Activated naive CD8-positive, alpha-beta T cell (primary cell): ENCODE results near the gene FKRP.
"Not testable (repeated sequence)": the region's sequence is repeated elsewhere in the genome, so short reads cannot be mapped to it uniquely, and the experiment has no call there.

Experiments
- H3K27ac Mint-ChIP-seq: one replicate; pipeline ENCODE4 v1.8.0; 2021; ENCODE audit warnings: mixed read lengths
- H3K27me3 Mint-ChIP-seq: one replicate; pipeline ENCODE4 v1.8.0; 2021; ENCODE audit warnings: mixed read lengths
- H3K36me3 Mint-ChIP-seq: one replicate; pipeline ENCODE4 v1.8.0; 2021; ENCODE audit warnings: mixed read lengths
- H3K4me1 Mint-ChIP-seq: one replicate; pipeline ENCODE4 v1.8.0; 2021; ENCODE audit warnings: low read depth, mixed read lengths
- H3K4me3 Mint-ChIP-seq: one replicate; pipeline ENCODE4 v1.8.0; 2021; ENCODE audit warnings: mild to moderate bottlenecking, mixed read lengths
- H3K9me3 Mint-ChIP-seq: one replicate; pipeline ENCODE4 v1.8.0; 2021; ENCODE audit warnings: low read depth, mixed read lengths

Gene FKRP

GRCh38 chr19:46755853-46756543, 10.1 kb downstream of the FKRP start:
- H3K27ac Mint-ChIP-seq = no peak overlapping the region
- H3K4me1 Mint-ChIP-seq = peaks cover 7% of the 10 kb centered on the region
- no peaks in the 10 kb centered on the region for H3K9me3 Mint-ChIP-seq
- no peak overlapping the region for H3K4me3 Mint-ChIP-seq
- peaks cover 2% of the 10 kb centered on the region for H3K36me3 Mint-ChIP-seq
- H3K27me3 Mint-ChIP-seq = no peaks in the 10 kb centered on the region

DNA sequence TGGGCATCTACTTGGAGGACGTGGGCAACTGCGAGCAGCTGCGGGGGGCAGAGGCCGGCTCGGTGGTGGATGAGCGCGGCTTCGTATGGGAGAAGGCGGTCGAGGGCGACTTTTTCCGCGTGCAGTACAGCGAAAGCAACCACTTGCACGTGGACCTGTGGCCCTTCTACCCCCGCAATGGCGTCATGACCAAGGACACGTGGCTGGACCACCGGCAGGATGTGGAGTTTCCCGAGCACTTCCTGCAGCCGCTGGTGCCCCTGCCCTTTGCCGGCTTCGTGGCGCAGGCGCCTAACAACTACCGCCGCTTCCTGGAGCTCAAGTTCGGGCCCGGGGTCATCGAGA, 10.7 kb downstream of the FKRP start:
- H3K27ac Mint-ChIP-seq = no peak overlapping the region
- H3K36me3 Mint-ChIP-seq = peaks cover 2% of the 10 kb centered on the region
- no peak overlapping the region for H3K4me3 Mint-ChIP-seq
- H3K27me3 Mint-ChIP-seq = no peaks in the 10 kb centered on the region
- no peaks in the 10 kb centered on the region for H3K9me3 Mint-ChIP-seq
- peaks cover 7% of the 10 kb centered on the region for H3K4me1 Mint-ChIP-seq

DNA sequence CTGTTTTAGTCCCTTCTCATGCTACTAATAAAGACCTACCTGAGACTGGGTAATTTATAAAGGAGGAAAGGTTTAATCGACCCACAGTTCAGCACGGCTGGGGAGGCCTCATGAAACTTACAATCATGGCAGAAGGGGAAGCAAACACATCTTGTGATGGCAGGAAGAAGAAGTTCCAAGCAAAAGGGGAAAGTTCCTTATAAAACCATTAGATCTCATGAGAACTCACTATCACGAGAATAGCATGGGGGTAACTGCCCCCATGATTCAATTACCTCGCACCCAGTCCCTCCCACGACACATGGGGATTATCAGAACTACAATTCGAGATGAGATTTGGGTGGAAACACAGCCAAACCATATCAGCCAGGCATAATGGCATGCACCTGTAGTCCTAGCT, 13.3 kb downstream of the FKRP start:
- H3K27me3 Mint-ChIP-seq = no peaks in the 10 kb centered on the region
- H3K27ac Mint-ChIP-seq = no peak overlapping the region

GRCh38 chr19:46759817-46760333, 14.0 kb downstream of the FKRP start:
- no peaks in the 10 kb centered on the region for H3K36me3 Mint-ChIP-seq
- H3K27ac Mint-ChIP-seq = no peak overlapping the region
- no peak overlapping the region for H3K4me3 Mint-ChIP-seq
- no peaks in the 10 kb centered on the region for H3K9me3 Mint-ChIP-seq
- no peaks in the 10 kb centered on the region for H3K27me3 Mint-ChIP-seq
- peaks cover 1% of the 10 kb centered on the region for H3K4me1 Mint-ChIP-seq

More for the DNA sequence above, 13.3 kb downstream of the FKRP start:
- no peaks in the 10 kb centered on the region for H3K36me3 Mint-ChIP-seq
- no peaks in the 10 kb centered on the region for H3K9me3 Mint-ChIP-seq
- H3K4me3 Mint-ChIP-seq = no peak overlapping the region
- H3K4me1 Mint-ChIP-seq = peaks cover 1% of the 10 kb centered on the region

- Mint-ChIP-seq H3K9me3 (no peaks in the 10 kb centered on the region), H3K36me3 (no peaks in the 10 kb centered on the region), H3K27ac (no peak overlapping the region), H3K4me1 (peaks cover 1% of the 10 kb centered on the region), H3K4me3 (no peak overlapping the region), H3K27me3 (no peaks in the 10 kb centered on the region)
Measured at GRCh38 chr19:46760363-46760762, 14.5 kb downstream of the FKRP start.

DNA sequence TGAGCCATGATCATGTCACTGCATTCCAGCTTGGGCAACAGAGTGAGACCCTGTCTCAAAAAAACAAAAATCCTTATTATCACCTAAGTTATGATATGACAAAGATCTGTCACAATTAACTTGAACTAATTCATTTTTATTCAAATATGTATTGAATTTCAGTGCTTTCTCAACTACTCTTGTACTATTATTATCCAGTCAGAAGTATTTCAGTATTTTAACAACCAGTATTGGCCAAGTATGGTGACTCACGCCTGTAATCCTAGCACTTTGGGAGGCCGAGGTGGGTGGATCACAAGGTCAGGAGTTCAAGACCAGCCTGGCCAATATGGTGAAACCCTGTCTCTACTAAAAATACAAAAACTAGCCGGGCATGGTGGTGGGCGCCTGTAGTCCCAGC, 15.0 kb downstream of the FKRP start:
- not testable (repeated sequence) for H3K27me3 Mint-ChIP-seq, H3K9me3 Mint-ChIP-seq, H3K4me3 Mint-ChIP-seq, H3K4me1 Mint-ChIP-seq, H3K36me3 Mint-ChIP-seq, H3K27ac Mint-ChIP-seq

DNA sequence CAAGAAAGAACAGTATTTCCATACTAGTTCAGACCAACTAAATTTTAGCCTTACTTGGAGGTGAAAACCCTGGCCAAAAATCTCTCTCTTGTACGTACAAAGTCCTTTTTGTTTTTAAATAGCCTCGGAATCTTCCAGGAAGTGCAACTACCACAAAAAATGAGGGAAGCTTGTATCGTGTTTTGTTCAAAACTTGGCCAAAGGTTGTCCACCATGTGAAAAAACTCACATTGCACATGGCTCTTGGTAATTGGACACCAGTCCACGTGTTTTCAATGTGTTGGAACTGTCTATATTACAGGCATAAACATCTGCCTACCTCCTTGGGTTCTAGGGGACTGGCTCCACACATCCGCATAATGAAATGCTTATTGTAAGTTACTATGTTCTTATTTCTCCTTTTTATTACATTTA, 15.6 kb downstream of the FKRP start:
- Mint-ChIP-seq H3K36me3 (no peaks in the 10 kb centered on the region), H3K27ac (no peak overlapping the region), H3K4me3 (no peak overlapping the region)

GRCh38 chr19:46762245-46762890, 16.5 kb downstream of the FKRP start:
- Mint-ChIP-seq H3K4me3 (no peak overlapping the region), H3K36me3 (no peaks in the 10 kb centered on the region), H3K9me3 (no peaks in the 10 kb centered on the region), H3K27me3 (no peaks in the 10 kb centered on the region), H3K4me1 (peaks cover 4% of the 10 kb centered on the region), H3K27ac (no peak overlapping the region)

More for the DNA sequence above, 15.6 kb downstream of the FKRP start:
- no peaks in the 10 kb centered on the region for H3K9me3 Mint-ChIP-seq
- H3K27me3 Mint-ChIP-seq = no peaks in the 10 kb centered on the region
- peaks cover 1% of the 10 kb centered on the region for H3K4me1 Mint-ChIP-seq

DNA sequence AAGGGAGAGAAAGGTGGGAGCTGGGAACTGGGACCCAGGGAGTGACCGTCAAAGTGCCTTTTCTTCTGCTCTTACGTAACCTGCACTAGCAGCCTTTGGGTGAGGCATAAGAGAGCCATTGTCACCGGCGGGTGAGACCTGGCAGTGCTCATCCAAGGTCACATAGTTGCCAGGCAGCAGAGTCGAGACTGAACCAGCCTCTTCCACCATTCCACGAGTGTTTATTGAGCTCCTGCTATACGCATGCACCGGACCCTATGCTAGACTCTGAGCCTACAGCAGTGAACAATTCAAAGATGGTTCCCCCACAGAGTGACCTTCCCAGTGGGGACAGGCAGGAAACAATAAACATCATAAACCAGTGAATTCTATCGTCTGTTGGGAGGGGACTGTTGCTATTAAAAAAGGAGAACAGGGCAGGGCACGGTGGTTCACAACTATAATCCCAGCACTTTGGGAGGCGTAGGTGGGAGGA, 19.0 kb downstream of the FKRP start:
- Mint-ChIP-seq H3K36me3 (no peaks in the 10 kb centered on the region), H3K4me3 (no peak overlapping the region), H3K27me3 (no peaks in the 10 kb centered on the region)

DNA sequence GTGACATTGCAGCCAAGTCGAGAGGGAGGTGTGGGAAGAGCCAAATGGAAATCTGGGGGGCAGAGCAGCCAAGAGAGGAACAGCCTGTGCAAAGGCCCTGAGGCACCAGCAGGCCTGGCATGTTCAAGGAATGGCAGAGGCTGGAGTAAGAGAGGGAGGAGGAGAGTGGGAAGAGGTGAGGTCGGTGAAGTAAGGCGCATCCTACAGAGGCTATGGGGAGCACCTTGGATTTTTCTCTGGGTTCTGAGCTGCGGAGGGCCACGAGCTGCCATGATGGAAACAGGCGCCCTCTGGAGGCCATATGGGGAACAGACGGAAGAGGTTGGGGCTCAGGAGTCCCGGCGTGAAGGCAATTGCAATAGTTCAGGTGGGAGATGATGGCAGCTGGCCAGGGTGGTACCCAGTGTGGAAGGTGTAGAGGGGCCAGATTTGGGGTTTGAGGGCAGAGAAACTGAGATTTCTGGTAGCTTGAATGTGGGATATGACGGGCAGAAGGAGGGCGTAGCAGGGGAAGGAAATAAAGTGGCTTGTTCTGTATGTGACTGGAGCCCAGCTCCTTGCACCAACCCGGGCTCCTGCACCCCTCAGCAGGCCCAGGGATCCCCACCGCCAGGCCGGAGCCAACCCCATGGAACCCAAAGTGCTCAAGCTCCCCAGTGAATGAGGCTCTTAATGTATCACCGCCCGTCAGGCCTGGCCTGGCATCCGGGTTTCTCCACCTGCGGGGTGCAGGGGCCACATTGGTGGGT, 20.9 kb downstream of the FKRP start:
- H3K4me3 Mint-ChIP-seq = no peak overlapping the region
- no peaks in the 10 kb centered on the region for H3K36me3 Mint-ChIP-seq
- no peak overlapping the region for H3K27ac Mint-ChIP-seq
- no peaks in the 10 kb centered on the region for H3K27me3 Mint-ChIP-seq
- H3K4me1 Mint-ChIP-seq = peaks cover 2% of the 10 kb centered on the region
- no peaks in the 10 kb centered on the region for H3K9me3 Mint-ChIP-seq

More for the DNA sequence above, 19.0 kb downstream of the FKRP start:
- H3K27ac Mint-ChIP-seq = no peak overlapping the region
- H3K4me1 Mint-ChIP-seq = peaks cover 2% of the 10 kb centered on the region
- no peaks in the 10 kb centered on the region for H3K9me3 Mint-ChIP-seq

GRCh38 chr19:46768746-46769145, 22.9 kb downstream of the FKRP start:
- H3K9me3 Mint-ChIP-seq, H3K36me3 Mint-ChIP-seq, H3K4me1 Mint-ChIP-seq, H3K4me3 Mint-ChIP-seq, H3K27me3 Mint-ChIP-seq, H3K27ac Mint-ChIP-seq: not testable (repeated sequence)

DNA sequence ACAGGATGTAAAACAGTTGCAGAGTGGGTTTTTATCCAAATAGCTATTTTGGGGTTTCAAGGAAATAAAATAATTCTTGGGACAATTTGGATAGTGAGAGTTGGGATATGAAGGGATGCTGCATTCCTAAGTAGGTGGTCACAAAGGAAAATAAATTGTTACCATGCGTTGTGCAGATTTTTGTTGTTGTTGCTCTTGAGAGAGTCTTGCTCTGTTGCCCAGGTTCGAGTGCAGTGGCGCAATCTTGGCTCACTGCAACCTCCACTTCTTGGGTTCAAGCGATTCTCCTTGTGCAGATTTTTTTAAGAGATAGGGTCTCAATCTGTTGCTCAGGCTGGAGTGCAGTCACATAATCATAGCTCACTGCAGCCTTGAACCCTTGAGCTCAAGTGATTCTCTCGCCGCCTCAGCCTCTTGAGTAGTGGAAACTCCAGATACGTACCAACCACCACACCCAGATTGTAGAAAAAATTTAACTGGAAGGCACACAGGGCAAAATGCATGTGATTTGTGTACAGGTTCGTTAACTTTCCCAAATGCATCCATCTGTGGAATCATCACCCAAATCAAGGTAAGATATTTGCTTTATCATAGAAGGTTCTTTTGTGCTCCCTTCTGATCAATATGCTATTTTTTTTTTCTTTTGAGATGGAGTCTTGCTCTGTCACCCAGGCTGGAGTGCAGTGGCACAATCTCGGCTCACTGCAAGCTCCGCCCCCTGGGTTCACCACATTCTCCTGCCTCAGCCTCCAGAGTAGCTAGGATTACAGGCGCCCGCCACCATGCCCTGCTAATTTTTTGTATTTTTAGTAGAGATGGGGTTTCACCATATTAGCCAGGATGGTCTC, 26.5 kb downstream of the FKRP start:
- Mint-ChIP-seq H3K27ac (no peak overlapping the region), H3K36me3 (peaks cover 3% of the 10 kb centered on the region)

GRCh38 chr19:46773018-46773399, 27.2 kb downstream of the FKRP start:
- Mint-ChIP-seq H3K4me3 (no peak overlapping the region), H3K4me1 (no peaks in the 10 kb centered on the region), H3K27ac (no peak overlapping the region), H3K9me3 (no peaks in the 10 kb centered on the region), H3K27me3 (no peaks in the 10 kb centered on the region), H3K36me3 (peaks cover 5% of the 10 kb centered on the region)

More for the DNA sequence above, 26.5 kb downstream of the FKRP start:
- H3K9me3 Mint-ChIP-seq = no peaks in the 10 kb centered on the region
- H3K4me3 Mint-ChIP-seq = no peak overlapping the region
- no peaks in the 10 kb centered on the region for H3K4me1 Mint-ChIP-seq
- H3K27me3 Mint-ChIP-seq = no peaks in the 10 kb centered on the region

DNA sequence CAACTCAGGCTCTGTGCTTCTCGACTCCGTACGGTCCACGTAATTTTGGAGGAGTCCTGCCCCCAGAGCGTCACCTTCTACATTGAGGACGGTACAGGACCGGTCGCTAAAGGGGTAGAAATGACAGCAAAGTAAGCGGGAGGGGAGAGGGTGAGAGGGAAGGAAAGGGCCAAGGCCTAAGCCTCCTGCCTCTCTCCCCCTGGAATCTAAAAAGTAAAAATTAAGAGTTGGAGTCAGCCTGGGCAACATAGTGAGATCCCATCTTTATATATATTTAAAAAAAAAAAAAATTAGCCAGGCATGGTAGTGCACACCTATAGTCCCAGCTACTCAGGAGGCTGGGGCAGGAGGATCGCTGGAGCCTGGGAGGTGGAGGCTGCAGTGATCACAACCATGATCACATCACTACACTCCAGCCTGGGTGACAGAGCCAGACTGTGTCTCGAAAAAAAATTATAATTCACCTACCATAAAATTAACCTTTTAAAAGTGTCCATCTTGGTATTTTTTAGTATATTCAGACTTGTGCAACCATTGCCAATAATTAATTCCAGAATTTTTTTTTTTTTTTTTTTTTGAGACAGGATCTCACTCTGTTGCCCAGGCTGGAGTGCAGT, 29.9 kb downstream of the FKRP start:
- H3K4me1 Mint-ChIP-seq = peaks cover 3% of the 10 kb centered on the region

More for the DNA sequence above, 29.9 kb downstream of the FKRP start:
- peaks cover 5% of the 10 kb centered on the region for H3K36me3 Mint-ChIP-seq
- H3K4me3 Mint-ChIP-seq = no peak overlapping the region
- H3K27me3 Mint-ChIP-seq = no peaks in the 10 kb centered on the region
- H3K27ac Mint-ChIP-seq = no peak overlapping the region
- H3K9me3 Mint-ChIP-seq = no peaks in the 10 kb centered on the region
